Ishikawa (cell line): ENCODE results near the gene CDKN2AIP.

ENCODE experiments used
- CEBPB ChIP-seq: IDR thresholded peaks from 2 replicates; pipeline ENCODE4 v1.6.1; 2012
- CREB1 ChIP-seq: IDR thresholded peaks from 2 replicates; pipeline ENCODE4 v1.6.1; 2012; ENCODE audit warnings: low read depth
- EGR1 ChIP-seq: IDR thresholded peaks from 2 replicates; pipeline ENCODE4 v1.6.1; 2012
- EP300 ChIP-seq: IDR thresholded peaks from 2 replicates; pipeline ENCODE4 v1.6.1; 2012; ENCODE audit warnings: borderline replicate concordance
- FOXM1 ChIP-seq: IDR thresholded peaks from 2 replicates; pipeline ENCODE4 v1.6.1; 2012; ENCODE audit warnings: low read depth, borderline replicate concordance
- MAX ChIP-seq: IDR thresholded peaks from 2 replicates; pipeline ENCODE4 v1.6.1; 2012
- NFIC ChIP-seq: IDR thresholded peaks from 2 replicates; pipeline ENCODE4 v1.6.1; 2012
- RAD21 ChIP-seq: IDR thresholded peaks from 2 replicates; pipeline ENCODE4 v1.6.1; 2012; ENCODE audit warnings: low read depth
- REST ChIP-seq: IDR thresholded peaks from 2 replicates; pipeline ENCODE4 v1.6.1; 2012; ENCODE audit warnings: low read depth, mild to moderate bottlenecking
- TAF1 ChIP-seq: IDR thresholded peaks from 2 replicates; pipeline ENCODE4 v1.6.1; 2012; ENCODE audit warnings: low read depth, mild to moderate bottlenecking
- TCF12 ChIP-seq: IDR thresholded peaks from 2 replicates; pipeline ENCODE4 v1.6.1; 2012; ENCODE audit warnings: low read depth
- TEAD4 ChIP-seq: IDR thresholded peaks from 2 replicates; pipeline ENCODE4 v1.6.1; 2012
- USF1 ChIP-seq: IDR thresholded peaks from 2 replicates; pipeline ENCODE4 v1.6.1; 2012
- YY1 ChIP-seq: IDR thresholded peaks from 2 replicates; pipeline ENCODE4 v1.6.1; 2012; ENCODE audit warnings: low read depth
- ZBTB7A ChIP-seq: IDR thresholded peaks from 2 replicates; pipeline ENCODE4 v1.6.1; 2012; ENCODE audit warnings: low read depth

CDKN2AIP gene

GRCh38 chr4:183445097-183445428, 627 bp downstream of the CDKN2AIP start:
- no peak for TF ChIP-seq ZBTB7A
- no peak for TF ChIP-seq MAX
- TF ChIP-seq TAF1: no peak
- no peak for TF ChIP-seq CEBPB
- no peak for TF ChIP-seq YY1
- no peak for TF ChIP-seq TCF12

GRCh38 chr4:183447646-183448045, 3.2 kb downstream of the CDKN2AIP start:
- TF ChIP-seq TEAD4: no peak
- TF ChIP-seq CREB1: no peak
- no peak for TF ChIP-seq FOXM1

- TF ChIP-seq TCF12 (no peak), RAD21 (no peak), CEBPB (no peak), REST (no peak), ZBTB7A (no peak), CREB1 (no peak)
Observed at GRCh38 chr4:183448436-183448835, 4.0 kb downstream of the CDKN2AIP start.

GRCh38 chr4:183449193-183449882, 4.9 kb downstream of the CDKN2AIP start:
- TF ChIP-seq TAF1: no peak
- TF ChIP-seq MAX: no peak
- no peak for TF ChIP-seq CREB1
- TF ChIP-seq ZBTB7A: no peak
- TF ChIP-seq TEAD4: no peak
- TF ChIP-seq EP300: no peak
- TF ChIP-seq YY1: no peak
- TF ChIP-seq REST: no peak
- no peak for TF ChIP-seq CEBPB
- no peak for TF ChIP-seq NFIC
- no peak for TF ChIP-seq RAD21
- TF ChIP-seq TCF12: no peak
- TF ChIP-seq FOXM1: no peak

- TF ChIP-seq TEAD4: no peak
- TF ChIP-seq TAF1: no peak
- TF ChIP-seq NFIC: no peak
- TF ChIP-seq MAX: no peak
- no peak for TF ChIP-seq ZBTB7A
- no peak for TF ChIP-seq USF1
- no peak for TF ChIP-seq RAD21
- TF ChIP-seq FOXM1: no peak
- no peak for TF ChIP-seq EGR1
- no peak for TF ChIP-seq REST
- no peak for TF ChIP-seq CEBPB
Observed at GRCh38 chr4:183450108-183450507, 5.7 kb downstream of the CDKN2AIP start.
